PFSK-1 (cell line): ENCODE data around the gene SLC8A1.

Source experiments
- POLR2AphosphoS5 ChIP-seq: IDR thresholded peaks from 2 replicates; pipeline ENCODE4 v1.6.1; 2012; ENCODE audit warnings: low read depth, mild to moderate bottlenecking, control low read depth, low read length, moderate library complexity
- REST ChIP-seq, 2 experiments: IDR thresholded peaks; 2 replicates each; pipeline versions ENCODE4 v1.6.1 to v1.8.0; 2011 to 2012; ENCODE audit warnings: low read depth in 2 of 2, low read length in 2 of 2, control low read depth in 1 of 2, inconsistent platforms in 1 of 2, mild to moderate bottlenecking in 1 of 2, moderate library complexity in 1 of 2; ENCODE audit not compliant: insufficient read depth in 1 of 2
- SIN3A ChIP-seq: IDR thresholded peaks from 2 replicates; pipeline ENCODE4 v1.6.1; 2012; ENCODE audit warnings: mild to moderate bottlenecking, low read length, moderate library complexity, borderline replicate concordance; ENCODE audit not compliant: insufficient read depth
- TAF1 ChIP-seq: IDR thresholded peaks from 2 replicates; pipeline ENCODE4 v1.6.1; 2012; ENCODE audit warnings: low read length, control low read depth, borderline replicate concordance; ENCODE audit not compliant: insufficient read depth

DNA sequence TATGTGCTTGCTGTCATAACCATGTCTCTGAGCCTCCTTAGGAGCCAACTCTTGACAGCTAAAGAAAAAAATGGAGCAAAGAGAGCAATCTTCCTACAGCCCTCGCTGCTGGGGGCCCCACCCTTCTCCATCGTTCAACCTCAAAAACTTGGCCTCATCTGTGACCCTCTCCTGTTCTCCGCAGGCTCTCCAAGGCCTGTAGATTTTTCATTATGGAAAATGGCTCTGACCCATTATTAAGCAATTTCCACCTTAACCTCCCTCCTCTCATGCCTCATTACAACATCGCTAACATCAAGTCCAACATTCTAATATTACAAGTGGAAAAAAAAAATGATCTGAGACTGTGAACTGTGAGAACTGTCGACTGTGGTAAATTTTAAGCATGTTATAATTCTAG is 98.7 kb downstream of the SLC8A1 start:
- TF ChIP-seq TAF1 = no peak
- no peak for TF ChIP-seq POLR2AphosphoS5
- no peak for TF ChIP-seq REST (IDR thresholded peaks at IDR 0.05; ENCODE audit: insufficient read depth in 1 of 2, low read depth in 2 of 2, low read length in 2 of 2)
- no peak for TF ChIP-seq SIN3A
